OCI-LY3 (cell line): ENCODE results near the gene CEP350.

Experiments
- EZH2phosphoT487 ChIP-seq: fragments of 200-600 bp; shearing (Covaris generic); IDR thresholded peaks from 2 replicates; pipeline ENCODE4 v1.6.1; 2018; ENCODE audit warnings: antibody characterized with exemption, mixed run types, low read depth
- TF ChIP-seq, protein P1 (sequence below): fragments of 200-600, 300-600 bp; sonication (generic); IDR thresholded peaks from 2 replicates; pipeline ENCODE4 v1.5.1; 2014; ENCODE audit warnings: antibody characterized with exemption, low read length, low read depth

DNA sequence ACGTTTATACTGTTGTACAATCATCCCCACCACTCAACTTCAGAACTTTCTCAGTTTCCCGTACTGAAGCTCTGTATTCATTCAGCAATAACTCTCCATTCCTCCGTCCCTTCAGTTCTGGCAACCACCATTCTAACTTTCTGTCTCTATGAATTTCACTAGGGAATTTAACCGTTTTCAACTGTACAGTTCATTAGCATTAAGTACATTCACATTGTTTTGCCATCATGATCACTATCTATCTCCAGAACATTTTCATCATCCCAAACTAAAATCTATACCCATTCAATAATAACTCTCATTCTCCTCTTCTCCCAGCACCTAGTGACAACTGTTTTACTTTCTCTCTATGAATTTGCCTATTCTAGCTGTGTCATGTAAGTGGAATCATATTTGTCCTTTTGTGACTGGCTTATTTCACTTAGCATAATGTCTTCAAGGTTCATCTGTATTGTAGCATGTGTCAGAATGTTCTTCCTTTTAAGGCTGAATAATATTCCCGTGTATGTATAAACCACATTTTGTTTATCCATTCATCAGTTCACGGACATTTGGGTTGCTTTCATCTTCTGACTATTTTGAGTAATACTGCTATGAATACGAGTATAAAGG, 75.0 kb downstream of the CEP350 start:
- TF ChIP-seq, protein P1, sequence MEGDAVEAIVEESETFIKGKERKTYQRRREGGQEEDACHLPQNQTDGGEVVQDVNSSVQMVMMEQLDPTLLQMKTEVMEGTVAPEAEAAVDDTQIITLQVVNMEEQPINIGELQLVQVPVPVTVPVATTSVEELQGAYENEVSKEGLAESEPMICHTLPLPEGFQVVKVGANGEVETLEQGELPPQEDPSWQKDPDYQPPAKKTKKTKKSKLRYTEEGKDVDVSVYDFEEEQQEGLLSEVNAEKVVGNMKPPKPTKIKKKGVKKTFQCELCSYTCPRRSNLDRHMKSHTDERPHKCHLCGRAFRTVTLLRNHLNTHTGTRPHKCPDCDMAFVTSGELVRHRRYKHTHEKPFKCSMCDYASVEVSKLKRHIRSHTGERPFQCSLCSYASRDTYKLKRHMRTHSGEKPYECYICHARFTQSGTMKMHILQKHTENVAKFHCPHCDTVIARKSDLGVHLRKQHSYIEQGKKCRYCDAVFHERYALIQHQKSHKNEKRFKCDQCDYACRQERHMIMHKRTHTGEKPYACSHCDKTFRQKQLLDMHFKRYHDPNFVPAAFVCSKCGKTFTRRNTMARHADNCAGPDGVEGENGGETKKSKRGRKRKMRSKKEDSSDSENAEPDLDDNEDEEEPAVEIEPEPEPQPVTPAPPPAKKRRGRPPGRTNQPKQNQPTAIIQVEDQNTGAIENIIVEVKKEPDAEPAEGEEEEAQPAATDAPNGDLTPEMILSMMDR: no peak
- TF ChIP-seq EZH2phosphoT487: no peak
